ACC112 (cell line): ENCODE measurements around the gene CXCL16.
"Not testable (repeated sequence)": the region's sequence is repeated elsewhere in the genome, so short reads cannot be mapped to it uniquely, and the experiment has no call there.

Experiments used
- H2AFZ ChIP-seq: fragments of 200-600 bp; sonication (generic); one replicate; pipeline ENCODE4 v1.6.0; 2017; ENCODE audit warnings: antibody characterized with exemption, low read length; ENCODE audit not compliant: unreplicated experiment
- H3K27ac ChIP-seq: fragments of 200-600 bp; sonication (generic); 2 replicates; pipeline ENCODE4 v1.5.1; 2014; ENCODE audit warnings: low read depth, mild to moderate bottlenecking, antibody characterized with exemption, low read length, moderate library complexity
- H3K27me3 ChIP-seq: fragments of 200-600 bp; sonication (generic); 2 replicates; pipeline ENCODE4 v1.6.1; 2014; ENCODE audit warnings: mild to moderate bottlenecking, antibody characterized with exemption, low read length, moderate library complexity, mixed read lengths; ENCODE audit not compliant: insufficient read depth
- H3K36me3 ChIP-seq: fragments of 200-600 bp; sonication (generic); 2 replicates; pipeline ENCODE4 v1.6.1; 2016; ENCODE audit warnings: mild to moderate bottlenecking, antibody characterized with exemption, low read length, moderate library complexity, mixed read lengths; ENCODE audit not compliant: insufficient read depth
- H3K4me1 ChIP-seq: fragments of 200-600 bp; sonication (generic); one replicate; pipeline ENCODE4 v1.6.1; 2016; ENCODE audit warnings: low read length, mixed read lengths; ENCODE audit not compliant: insufficient read depth, unreplicated experiment, control insufficient read depth
- H3K4me3 ChIP-seq: fragments of 200-600 bp; sonication (generic); 2 replicates; pipeline ENCODE4 v1.5.1; 2014; ENCODE audit warnings: mild to moderate bottlenecking, low read depth, low read length
- H3K79me2 ChIP-seq: fragments of 200-600 bp; sonication (generic); one replicate; pipeline ENCODE4 v1.6.0; 2016; ENCODE audit warnings: low read length; ENCODE audit not compliant: control insufficient read depth, unreplicated experiment, insufficient read depth

Gene CXCL16

GRCh38 chr17:4710693-4711634, 28.8 kb downstream of the CXCL16 start:
- H3K4me3 ChIP-seq: peak overlapping the region; percentile 82

GRCh38 chr17:4709794-4710692, 29.7 kb downstream of the CXCL16 start, which contains the start of gene ARRB2:
TSS of gene ARRB2 (plus strand) at chr17:4710632. CDS start at chr17:4710722, 90 bp downstream.
- Histone ChIP-seq H3K4me1 (peaks cover 18% of the 10 kb centered on the region), H3K27me3 (no peaks in the 10 kb centered on the region), H3K79me2 (peaks cover 2% of the 10 kb centered on the region), H3K36me3 (no peaks in the 10 kb centered on the region), H2AFZ (peak within 1 kb of the TSS; percentile 46), H3K4me3 (peak within 1 kb of the TSS; percentile 82), H3K27ac (peak within 1 kb of the TSS; percentile 34; the same call in 1 of the 2 replicates)

More at GRCh38 chr17:4710693-4711634, 28.8 kb downstream of the CXCL16 start:
- Histone ChIP-seq H2AFZ (peak overlapping the region; percentile 46), H3K27ac (no peak overlapping the region), H3K79me2 (no peaks in the 10 kb centered on the region), H3K27me3 (no peaks in the 10 kb centered on the region), H3K36me3 (no peaks in the 10 kb centered on the region), H3K4me1 (peaks cover 16% of the 10 kb centered on the region)

GRCh38 chr17:4708436-4708835, 31.3 kb downstream of the CXCL16 start:
- no peak overlapping the region for H2AFZ ChIP-seq
- peaks cover 12% of the 10 kb centered on the region for H3K79me2 ChIP-seq
- peaks cover 22% of the 10 kb centered on the region for H3K4me1 ChIP-seq
- H3K4me3 ChIP-seq: no peak overlapping the region
- no peak overlapping the region for H3K27ac ChIP-seq
- no peaks in the 10 kb centered on the region for H3K36me3 ChIP-seq
- H3K27me3 ChIP-seq: no peaks in the 10 kb centered on the region

- no peaks in the 10 kb centered on the region for H3K27me3 ChIP-seq
Observed at GRCh38 chr17:4706121-4706520, 33.6 kb downstream of the CXCL16 start.

GRCh38 chr17:4704991-4705390, 34.7 kb downstream of the CXCL16 start:
- H3K4me1 ChIP-seq: peaks cover 24% of the 10 kb centered on the region
- no peaks in the 10 kb centered on the region for H3K36me3 ChIP-seq
- H3K27me3 ChIP-seq: no peaks in the 10 kb centered on the region
- peak overlapping the region; percentile 99 for H3K4me3 ChIP-seq
- no peak overlapping the region for H3K27ac ChIP-seq
- H3K79me2 ChIP-seq: peaks cover 41% of the 10 kb centered on the region
- no peak overlapping the region for H2AFZ ChIP-seq

More at GRCh38 chr17:4706121-4706520, 33.6 kb downstream of the CXCL16 start:
- H3K36me3 ChIP-seq: no peaks in the 10 kb centered on the region
- H3K27ac ChIP-seq: peak overlapping the region; percentile 33; the same call in 1 of the 2 replicates
- H3K79me2 ChIP-seq: peaks cover 34% of the 10 kb centered on the region
- peaks cover 27% of the 10 kb centered on the region for H3K4me1 ChIP-seq
- H3K4me3 ChIP-seq: no peak overlapping the region
- no peak overlapping the region for H2AFZ ChIP-seq

- Histone ChIP-seq H3K4me1 (peaks cover 24% of the 10 kb centered on the region), H3K27ac (peak overlapping the region; percentile 40; the same call in 1 of the 2 replicates), H3K4me3 (peak overlapping the region; percentile 99), H3K79me2 (peaks cover 42% of the 10 kb centered on the region)
- not testable (repeated sequence) for H3K27me3 ChIP-seq, H3K36me3 ChIP-seq, H2AFZ ChIP-seq
Observed at GRCh38 chr17:4704574-4704907, 35.2 kb downstream of the CXCL16 start.

GRCh38 chr17:4703330-4703691, 36.4 kb downstream of the CXCL16 start:
- Histone ChIP-seq H3K4me3 (peak overlapping the region; percentile 99), H3K4me1 (peaks cover 24% of the 10 kb centered on the region), H3K27me3 (no peaks in the 10 kb centered on the region), H3K27ac (no peak overlapping the region), H2AFZ (peak overlapping the region; percentile 88), H3K79me2 (peaks cover 52% of the 10 kb centered on the region), H3K36me3 (no peaks in the 10 kb centered on the region)

- Histone ChIP-seq H3K36me3 (no peaks in the 10 kb centered on the region), H3K4me3 (no peak overlapping the region), H3K27me3 (no peaks in the 10 kb centered on the region), H3K27ac (no peak overlapping the region), H3K79me2 (peaks cover 73% of the 10 kb centered on the region), H2AFZ (no peak overlapping the region), H3K4me1 (peaks cover 19% of the 10 kb centered on the region)
Observed at GRCh38 chr17:4701116-4701515, 38.6 kb downstream of the CXCL16 start.

GRCh38 chr17:4699401-4700056, 40.2 kb downstream of the CXCL16 start:
- not testable (repeated sequence) for H3K4me3 ChIP-seq, H3K27ac ChIP-seq, H3K27me3 ChIP-seq, H3K36me3 ChIP-seq, H2AFZ ChIP-seq
- H3K79me2 ChIP-seq: peaks cover 71% of the 10 kb centered on the region
- peaks cover 12% of the 10 kb centered on the region for H3K4me1 ChIP-seq

GRCh38 chr17:4696437-4696805, 43.3 kb downstream of the CXCL16 start:
- no peaks in the 10 kb centered on the region for H3K27me3 ChIP-seq
- peaks cover 4% of the 10 kb centered on the region for H3K4me1 ChIP-seq
- H2AFZ ChIP-seq: no peak overlapping the region
- no peak overlapping the region for H3K4me3 ChIP-seq
- peaks cover 4% of the 10 kb centered on the region; the same call in 1 of the 2 replicates for H3K36me3 ChIP-seq
- H3K27ac ChIP-seq: no peak overlapping the region
- peaks cover 67% of the 10 kb centered on the region for H3K79me2 ChIP-seq
